HG02571 (cell line): ENCODE data around the gene LCK.
A peak's percentile ranks its signal among the peaks of the same experiment; 100 is the strongest.
"Not testable (repeated sequence)": the region's sequence is repeated elsewhere in the genome, so short reads cannot be mapped to it uniquely, and the experiment has no call there.

ENCODE experiments used
- ATAC-seq: cut with Tn5 transposase; IDR thresholded peaks from one replicate; pipeline ENCODE4 v1.9.1; 2021; ENCODE audit warnings: mild to moderate bottlenecking, moderate library complexity; ENCODE audit not compliant: unreplicated experiment

LCK gene

DNA sequence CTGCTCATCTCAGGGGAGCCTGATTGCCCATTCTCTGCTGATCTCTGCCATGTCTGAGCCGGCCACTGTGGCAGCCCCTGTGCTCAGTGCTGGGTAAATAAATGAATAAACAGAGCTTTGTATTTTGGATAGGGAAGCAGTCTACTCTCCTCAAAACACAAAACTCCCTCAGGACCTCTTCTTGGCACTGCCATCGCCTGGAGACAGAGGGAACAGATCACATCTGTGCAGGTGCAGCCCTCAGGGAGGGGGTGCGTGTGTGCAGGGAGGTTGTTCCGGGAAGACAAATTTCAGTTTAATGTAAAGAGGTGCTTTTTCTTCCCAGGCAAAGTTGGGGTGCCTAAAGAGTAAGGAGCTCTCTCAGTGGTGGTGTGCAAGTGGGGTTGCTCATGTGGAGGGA is 11.7 kb upstream of the LCK start:
- ATAC-seq = no peak

DNA sequence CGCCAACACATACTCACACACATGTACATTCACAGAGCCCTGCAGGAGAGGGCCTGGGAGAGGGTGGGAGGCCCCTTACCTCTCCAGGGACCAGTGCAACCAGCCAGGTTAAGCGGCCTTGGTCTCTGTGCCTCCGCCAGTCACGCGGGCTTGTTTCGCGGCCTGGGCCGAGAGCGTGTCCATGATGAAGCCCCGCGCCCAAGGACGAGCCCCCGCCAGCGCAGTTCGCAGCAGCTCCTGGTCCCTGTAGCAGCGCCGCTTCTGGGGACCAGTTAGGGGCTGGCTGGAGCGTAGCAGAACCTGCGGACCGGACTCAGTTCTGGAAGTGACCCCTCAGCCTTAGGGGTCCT is 11.3 kb upstream of the LCK start:
- ATAC-seq = no peak

DNA sequence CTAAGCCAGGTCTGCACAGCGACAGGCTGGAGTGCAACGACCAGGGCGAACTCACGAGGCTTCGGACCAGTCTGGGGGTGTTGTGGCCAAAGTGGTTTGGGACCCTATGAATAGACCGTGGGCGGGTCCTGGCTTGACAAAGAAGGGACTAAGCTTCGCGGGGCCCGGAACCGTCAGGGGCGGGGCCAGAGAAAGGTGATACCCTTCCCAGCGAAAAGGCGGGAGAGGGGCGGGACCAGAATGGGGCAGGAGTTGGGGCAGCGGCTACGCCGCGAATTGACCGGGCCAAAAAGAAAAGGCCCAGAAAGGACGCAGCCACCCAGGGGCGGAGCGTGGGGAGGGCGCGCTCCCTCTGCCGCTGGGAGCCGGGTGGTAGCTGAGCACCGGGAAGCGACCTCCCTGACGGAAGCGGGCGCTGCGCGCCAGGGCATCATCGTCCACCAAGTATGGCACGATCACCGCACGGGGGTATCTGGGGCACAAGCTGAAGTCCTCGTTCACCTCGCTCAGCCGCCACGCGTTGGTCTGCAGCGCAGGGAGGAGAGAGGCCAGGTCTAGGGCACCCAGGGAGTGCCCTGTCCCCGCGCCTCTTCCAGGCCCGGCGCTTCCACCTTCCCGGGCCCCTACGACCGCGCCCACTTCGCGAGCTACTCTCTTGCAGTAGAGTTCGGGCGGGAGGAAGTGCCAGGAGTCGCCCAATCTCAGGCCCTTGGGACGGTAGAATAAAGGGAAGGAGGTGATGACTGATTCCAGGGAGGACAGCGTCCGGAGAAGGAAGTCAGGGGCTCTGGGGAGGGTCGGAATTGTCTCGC is 10.7 kb upstream of the LCK start:
- no peak for ATAC-seq

DNA sequence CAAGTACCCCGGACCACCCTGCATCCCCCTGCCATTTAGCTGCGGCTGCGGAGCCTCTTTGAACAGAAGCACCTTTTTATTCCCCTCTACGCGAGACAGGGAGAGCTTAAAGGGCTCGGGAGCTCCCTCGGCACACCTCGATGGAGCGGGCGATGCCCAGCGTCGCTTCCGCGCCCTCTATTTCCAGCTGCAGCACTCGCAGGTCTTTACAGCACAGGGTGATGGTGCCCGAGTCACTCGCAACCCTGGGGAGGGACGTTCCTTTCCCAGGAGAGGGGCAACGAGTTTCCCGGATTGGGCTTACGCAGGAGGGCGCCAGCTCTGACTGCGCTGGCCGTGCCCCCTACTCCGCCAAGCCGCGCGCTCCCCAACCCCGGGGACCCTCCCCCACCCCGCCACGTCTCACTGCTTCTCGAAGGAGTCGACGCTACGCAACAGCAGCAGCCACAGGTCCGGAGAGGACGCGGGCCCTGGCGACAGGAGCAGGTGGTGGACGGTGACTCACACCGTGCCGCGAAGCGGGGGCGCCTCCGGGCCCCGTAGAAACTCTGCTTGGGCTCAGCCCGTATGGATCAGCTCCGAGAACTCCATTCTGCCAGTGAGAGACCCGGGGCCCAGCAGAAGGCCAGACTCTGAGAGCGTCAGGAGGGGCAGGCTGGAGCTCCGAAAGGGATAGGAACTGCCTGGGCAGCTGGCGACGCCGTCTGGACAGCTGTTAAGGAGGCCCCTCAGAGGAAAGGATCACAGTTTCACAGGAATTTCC is 9.9 kb upstream of the LCK start:
- ATAC-seq = no peak

DNA sequence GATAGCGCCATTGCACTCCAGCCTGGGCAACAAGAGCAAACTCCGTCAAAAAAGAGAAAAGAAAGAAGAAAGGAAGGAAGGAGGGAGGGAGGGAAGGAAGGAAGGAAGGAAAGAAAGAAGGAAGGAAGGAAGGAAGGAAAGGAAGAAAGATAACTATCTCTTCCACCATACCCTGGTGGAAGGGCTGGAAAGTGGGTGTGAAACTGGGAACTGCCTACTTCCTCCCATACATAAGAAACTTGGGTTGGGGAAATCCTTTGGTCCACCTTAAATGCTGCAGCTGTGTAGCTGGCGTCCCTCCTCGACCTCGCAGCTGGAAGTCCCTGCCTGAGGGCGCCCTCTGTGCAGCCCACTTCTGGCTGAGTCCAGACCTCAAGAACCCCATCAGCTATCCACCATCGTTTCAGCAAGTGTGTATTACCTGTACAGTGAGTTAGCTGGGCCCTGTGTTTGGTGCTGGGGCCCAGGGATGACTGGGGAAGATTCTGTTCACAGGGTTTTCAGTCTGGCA is 8.7 kb upstream of the LCK start:
- ATAC-seq = no peak

DNA sequence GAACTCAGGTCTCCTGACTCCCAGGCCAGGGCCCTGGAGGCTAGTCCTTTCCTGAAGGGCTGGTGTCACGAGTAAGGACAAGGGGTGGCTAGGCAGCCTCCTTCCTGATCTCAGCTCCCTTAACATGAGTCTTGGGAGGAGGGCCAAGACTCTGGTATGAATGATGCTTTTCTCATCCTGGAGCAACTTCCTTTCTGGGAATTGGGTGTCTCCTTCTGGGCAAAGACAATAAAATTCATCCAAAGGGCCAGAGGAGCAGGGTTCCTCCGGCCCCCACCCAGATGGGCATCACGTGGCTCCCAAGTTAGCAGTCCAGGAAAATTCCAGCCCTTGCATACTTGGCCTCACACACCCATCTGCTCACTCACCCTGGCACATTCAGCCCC is 4.2 kb upstream of the LCK start, which contains the start of gene FAM167B:
Gene FAM167B (plus strand): TSS at position 335 of the 386 bp plus-strand sequence. CDS start 200 bp downstream, outside the sequence.
- ATAC-seq = no peak

DNA sequence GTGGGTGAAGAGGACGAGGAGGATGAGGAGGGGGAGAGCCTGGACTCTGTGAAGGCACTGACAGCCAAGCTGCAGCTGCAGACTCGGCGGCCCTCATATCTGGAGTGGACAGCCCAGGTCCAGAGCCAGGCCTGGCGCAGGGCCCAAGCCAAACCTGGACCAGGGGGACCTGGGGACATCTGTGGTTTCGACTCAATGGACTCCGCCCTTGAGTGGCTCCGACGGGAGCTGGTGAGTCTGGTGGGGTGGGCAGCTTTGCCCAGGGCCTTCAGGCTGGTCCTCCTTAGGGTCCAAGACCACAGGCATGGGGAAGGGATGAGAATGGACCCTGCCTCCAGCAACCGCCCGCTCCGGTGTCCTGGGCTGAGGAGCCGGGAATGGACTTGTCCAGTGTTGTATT is 3.6 kb upstream of the LCK start:
- ATAC-seq = no peak

DNA sequence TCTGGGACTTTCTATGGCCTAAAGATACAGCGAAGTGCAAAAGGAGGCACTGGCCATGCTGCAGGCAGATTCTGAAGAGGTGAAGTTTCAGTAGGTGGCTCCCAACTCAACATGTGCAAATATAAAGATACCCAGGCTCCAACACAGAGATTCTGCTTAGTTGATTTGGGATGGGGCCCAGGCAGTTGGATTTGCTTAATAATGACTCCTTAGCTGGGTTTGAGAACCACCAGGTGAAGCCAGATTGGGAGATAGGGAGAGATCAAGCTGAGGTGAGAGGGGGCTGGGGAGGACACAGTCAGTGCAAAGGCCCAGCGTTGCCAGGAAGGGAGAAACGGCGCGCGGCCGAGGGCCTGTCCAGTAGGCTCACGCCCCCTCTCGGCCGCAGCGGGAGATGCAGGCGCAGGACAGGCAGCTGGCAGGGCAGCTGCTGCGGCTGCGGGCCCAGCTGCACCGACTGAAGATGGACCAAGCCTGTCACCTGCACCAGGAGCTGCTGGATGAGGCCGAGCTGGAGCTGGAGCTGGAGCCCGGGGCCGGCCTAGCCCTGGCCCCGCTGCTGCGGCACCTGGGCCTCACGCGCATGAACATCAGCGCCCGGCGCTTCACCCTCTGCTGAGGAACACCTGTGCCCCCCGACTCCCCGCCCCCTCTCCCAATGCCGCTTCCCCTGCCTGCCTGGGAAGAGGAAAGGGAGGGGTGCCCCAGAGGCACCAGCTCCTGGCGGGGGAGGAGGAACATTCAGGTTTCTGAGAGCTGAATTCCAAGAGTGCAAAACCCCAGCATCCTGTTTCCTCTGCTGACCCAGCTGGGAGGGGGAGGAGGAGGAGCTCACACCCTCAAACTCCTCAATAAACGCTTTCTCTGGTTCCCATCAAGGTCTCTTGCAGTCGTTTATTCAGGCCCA is 2.8 kb upstream of the LCK start:
- peak; percentile 38 for ATAC-seq

DNA sequence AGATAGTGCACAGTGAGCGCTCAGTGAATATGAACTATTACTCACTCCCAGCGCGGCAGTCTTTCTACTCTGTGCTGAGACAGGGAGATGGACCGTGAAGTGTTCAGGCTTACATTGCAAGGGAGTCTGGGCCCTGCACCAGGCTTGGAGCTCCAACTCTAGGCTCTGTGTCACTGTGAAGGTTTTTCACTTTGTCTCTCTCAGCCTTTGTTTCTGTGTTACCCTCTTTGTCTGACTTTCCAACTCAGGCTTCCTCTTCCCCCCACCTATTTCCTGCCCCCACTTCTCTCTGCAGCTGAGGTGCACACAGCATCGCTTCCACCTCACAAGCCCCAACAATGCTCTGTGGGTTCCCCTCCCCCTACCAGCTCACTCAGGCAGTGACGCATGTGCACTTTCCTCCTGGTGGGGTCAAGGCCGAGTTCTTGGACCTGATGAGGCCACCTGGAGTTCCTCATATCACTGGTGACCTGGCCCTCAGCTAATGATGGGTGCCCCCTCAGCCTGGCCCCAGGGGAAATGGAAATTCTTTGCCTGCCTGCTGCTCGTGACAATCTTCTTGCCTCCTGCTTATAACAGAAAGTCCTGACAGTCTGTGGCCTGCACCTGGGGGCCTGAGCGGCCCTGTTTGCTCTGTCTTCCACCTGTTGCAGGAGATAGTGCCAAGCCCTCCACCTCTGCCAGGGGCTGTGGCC is 1.1 kb upstream of the LCK start:
- peak; percentile 49 for ATAC-seq

DNA sequence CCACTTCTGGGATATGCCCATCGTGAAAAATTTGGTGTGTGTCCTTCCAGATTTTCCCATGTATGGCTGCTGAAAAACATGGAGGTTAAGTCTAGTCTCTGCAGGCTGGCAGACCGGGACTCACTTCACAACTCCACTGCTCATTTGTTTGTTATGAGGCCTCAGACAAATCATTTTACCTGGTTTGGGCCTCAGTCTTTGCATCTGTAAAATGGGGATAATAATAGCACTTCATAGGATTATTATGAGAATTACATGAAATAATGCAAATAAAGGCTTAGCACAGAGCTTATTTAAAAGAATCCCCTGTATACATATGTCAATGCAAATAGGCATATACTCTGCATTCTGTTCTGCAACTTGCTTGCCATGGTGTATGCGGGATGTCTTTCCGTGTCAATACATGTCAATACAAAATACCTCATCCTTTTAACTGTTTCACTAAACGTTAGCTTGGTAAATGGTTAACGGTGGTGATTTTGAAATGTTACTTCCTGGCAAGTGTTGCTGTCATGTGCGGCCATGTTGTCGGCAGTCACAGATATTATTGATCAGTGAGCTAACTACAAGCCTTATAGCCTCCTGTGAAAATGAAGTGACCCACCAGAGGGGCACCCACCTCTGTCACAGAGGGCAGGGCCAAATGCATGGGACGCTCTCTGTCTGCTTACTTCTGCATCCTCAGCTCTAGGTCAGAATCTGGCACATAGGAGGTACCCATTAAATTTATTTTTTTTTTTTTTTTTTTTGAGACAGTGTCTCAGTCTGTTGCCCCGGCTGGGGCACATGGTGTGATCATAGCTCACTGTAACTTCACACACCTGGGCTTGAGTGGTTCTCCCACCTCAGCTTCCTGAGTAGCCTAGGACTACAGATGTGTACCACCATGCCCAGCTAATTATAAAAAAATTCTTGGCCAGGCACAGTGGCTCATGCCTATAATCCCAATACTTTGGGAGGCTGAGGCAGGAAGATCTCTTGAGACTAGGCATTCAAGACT is 4.3 kb downstream of the LCK start:
- ATAC-seq = no peak

DNA sequence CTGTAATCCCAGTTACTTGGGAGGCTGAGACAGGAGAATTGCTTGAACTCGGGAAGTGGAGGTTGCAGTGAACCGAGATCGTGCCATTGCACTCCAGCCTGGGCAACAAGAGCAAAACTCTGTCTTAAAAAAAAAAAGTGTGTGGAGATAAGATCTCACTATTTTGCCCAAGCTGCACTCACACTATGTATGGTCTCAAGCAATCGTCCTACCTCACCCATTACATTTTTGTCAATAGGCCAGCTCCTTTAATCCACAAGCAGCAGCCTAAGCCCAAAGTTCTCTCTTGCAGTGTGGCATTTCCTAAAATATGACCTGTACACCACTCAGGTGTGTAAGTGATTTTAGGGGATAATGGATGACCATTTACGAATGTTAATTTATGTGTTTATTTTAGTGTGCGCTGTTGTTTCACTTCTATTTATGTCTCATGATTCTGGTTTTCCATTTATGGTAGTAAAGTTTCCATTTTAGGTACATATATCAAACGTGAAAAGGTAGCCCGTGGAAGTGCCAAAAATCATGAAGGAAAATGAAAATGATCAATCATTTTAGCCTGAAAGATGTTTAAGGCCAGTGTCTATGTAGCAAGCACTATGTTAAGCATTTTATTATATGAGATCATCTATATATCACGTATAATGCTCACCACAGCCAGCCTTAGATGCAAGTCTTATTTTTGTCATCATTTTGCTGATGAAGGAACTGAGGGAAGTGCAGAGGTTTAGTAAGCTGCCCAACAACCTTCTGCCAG is 5.6 kb downstream of the LCK start:
- ATAC-seq = no peak

DNA sequence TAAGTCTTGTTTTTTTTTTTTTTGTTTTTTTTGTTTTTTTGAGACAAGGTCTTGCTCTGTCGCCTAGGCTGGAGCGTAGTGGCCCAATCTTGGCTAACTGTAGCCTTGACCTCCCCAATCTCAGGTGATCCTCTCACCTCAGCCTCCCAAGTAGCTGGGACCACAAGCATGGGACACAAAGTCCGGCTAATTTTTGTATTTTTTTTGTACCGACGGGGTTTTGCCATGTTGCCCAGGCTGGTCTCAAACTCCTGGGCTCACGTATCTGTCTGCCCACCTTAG is 6.1 kb downstream of the LCK start:
- ATAC-seq = no peak

DNA sequence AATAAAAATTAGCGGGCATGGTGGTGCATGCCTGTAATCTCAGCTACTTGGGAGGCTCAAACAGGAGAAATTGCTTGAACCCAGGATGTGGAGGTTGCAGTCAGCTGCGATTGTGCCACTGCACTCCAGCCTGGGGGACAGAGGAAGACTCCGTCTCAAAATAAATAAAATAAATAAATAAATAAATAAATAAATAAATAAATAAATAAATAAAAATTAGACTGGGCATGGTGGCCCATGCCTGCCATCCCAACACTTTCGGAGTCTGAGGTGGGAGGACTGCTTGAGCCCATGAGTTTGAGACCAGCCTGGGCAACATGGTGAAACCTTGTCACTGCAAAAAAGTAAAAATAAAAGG is 12.2 kb downstream of the LCK start:
- not testable (repeated sequence) for ATAC-seq

DNA sequence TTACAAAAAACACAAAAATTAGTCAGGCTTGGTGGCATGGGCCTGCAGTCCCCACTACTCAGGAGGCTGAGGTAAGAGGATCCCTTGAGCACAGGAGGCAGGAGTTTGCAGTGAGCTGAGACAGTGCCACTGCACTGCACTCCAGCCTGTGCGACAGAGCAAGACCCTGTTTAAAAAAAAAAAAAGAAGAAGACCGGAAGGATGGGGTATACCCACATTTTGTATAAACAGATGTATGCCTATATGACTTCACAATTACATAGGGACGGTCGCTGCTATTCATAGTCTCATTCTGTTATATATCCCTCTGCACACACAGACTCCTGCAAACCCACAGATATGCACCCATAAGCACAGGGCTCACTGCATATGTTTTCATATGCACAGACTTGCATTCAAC is 12.7 kb downstream of the LCK start:
- ATAC-seq = no peak

DNA sequence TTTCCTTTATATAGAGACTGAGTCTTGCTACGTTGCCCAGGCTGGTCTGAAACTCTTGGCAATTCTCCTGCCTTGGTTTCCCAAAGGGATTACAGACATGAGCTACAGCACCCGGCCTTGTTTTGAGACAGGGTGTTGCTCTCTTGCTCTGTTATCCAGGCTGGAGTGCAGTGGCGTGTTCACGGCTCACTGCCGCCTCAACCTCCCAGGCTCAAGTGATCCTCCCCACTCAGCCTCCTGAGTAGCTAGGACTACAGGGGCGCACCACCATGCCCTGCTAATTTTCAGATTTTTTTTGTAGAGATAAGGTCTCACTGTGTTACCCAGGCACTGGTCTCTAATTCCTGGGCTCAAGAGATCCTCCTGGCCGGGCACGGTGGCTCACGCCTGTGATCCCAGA is 14.8 kb downstream of the LCK start:
- no peak for ATAC-seq

DNA sequence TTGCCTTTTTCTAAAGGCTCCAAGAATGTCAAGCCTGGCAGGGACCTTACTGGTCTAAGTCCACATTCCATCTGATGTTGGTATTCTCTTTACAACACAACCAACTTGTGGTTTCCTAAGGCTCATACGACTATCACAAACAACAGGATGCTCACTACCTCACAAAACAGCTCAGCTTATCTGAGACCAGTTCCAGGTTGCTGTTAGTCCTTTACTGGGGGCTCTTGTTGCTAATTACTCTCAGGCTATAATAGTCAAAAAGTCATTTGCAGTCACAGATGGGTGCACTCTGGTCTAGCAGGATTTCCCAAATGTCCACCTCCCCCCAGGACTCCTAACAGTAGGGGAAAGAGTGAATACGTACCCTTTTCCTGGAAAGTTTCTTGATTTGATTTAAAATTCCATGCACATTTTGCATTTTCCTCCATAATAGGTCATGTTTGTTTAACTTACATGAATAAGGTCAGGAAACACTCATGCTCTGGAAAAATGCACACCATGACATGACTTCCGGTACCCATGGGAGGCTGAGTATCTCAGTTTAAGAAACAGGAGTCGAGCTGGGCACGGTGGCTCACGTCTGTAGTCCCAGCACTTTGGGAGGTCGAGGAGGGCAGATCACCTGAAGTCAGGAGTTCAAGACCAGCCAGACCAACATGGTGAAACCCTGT is 16.0 kb downstream of the LCK start:
- ATAC-seq = no peak

DNA sequence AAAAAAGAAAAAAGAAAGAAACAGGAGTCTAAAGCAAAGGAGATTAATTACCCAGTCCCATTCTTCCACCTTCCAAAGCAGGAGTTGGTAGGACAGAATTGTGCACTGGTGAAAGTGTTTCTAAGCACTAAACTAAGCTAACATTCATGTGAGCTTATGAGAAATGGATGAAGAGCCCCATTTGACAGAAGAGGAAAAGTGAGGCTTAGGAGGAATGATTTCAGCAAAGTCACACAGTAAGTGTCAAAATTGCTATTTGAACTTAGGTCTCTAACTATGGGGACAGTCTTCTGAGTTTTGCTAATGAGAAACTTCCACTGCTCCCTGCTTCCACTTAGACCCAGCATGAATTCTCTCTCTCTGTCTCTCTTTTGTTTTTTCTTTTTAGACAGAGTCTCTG is 18.7 kb downstream of the LCK start:
- ATAC-seq = no peak
